ENCODE results near the gene TMEM9B.

DNA sequence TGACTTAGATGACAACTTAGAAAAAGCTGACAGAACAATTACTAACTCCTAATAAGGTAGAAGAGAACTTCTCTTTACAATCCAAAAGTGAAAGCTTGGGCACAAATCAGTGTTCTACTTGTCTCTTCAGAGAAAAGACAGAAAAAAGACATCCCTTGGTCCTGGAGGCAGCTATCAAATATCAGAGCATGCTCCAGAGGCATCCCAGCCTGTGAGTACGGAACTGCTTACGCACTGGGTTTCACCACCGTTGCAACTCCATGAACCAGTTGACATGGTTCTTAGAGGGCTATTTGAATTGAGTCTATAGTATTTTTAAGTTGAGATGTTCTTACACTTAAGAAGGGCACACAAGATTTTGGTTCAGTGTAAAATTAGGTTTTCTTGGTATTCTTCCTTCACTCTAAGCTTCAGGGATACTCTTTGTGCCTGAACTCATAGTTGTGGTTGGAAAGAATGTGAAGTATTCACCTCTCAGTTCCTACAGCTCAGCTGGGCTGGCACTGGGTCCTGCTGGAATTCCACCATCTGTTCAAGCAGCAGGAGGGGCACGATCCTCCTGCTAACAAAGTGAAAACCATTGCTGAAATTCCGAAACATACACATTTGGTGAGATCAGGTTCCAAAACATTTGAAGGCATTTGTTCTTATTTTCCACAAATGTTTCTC is 47.0 kb downstream of the TMEM9B start:
- TF ChIP-seq, protein P1, sequence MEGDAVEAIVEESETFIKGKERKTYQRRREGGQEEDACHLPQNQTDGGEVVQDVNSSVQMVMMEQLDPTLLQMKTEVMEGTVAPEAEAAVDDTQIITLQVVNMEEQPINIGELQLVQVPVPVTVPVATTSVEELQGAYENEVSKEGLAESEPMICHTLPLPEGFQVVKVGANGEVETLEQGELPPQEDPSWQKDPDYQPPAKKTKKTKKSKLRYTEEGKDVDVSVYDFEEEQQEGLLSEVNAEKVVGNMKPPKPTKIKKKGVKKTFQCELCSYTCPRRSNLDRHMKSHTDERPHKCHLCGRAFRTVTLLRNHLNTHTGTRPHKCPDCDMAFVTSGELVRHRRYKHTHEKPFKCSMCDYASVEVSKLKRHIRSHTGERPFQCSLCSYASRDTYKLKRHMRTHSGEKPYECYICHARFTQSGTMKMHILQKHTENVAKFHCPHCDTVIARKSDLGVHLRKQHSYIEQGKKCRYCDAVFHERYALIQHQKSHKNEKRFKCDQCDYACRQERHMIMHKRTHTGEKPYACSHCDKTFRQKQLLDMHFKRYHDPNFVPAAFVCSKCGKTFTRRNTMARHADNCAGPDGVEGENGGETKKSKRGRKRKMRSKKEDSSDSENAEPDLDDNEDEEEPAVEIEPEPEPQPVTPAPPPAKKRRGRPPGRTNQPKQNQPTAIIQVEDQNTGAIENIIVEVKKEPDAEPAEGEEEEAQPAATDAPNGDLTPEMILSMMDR (IDR thresholded peaks at IDR 0.05): no peak
- TF ChIP-seq POLR2A (IDR thresholded peaks at IDR 0.05): no peak
- TF ChIP-seq POLR2AphosphoS5 (IDR thresholded peaks at IDR 0.05): no peak
- TF ChIP-seq EP300 (IDR thresholded peaks at IDR 0.05; ENCODE audit: low read depth): no peak
